KMS-11 (cell line): ENCODE results near the gene RELN.
"Not testable (repeated sequence)": the region's sequence is repeated elsewhere in the genome, so short reads cannot be mapped to it uniquely, and the experiment has no call there.

Experiments used
- H2AFZ ChIP-seq: fragments of 200-600 bp; sonication (generic); 2 replicates; pipeline ENCODE4 v1.6.1; 2016; ENCODE audit warnings: antibody characterized with exemption, mixed run types, low read depth
- H3K27ac ChIP-seq: fragments of 200-600 bp; sonication (generic); 2 replicates; pipeline ENCODE4 v1.6.1; 2016; ENCODE audit warnings: mild to moderate bottlenecking, mixed run types
- H3K27me3 ChIP-seq: fragments of 200-600 bp; sonication (generic); 2 replicates; pipeline ENCODE4 v1.6.1; 2017; ENCODE audit warnings: mild to moderate bottlenecking, low read depth, mixed run types, moderate library complexity; ENCODE audit not compliant: insufficient read depth
- H3K36me3 ChIP-seq: fragments of 200-600 bp; sonication (generic); 2 replicates; pipeline ENCODE4 v1.6.1; 2017; ENCODE audit warnings: mild to moderate bottlenecking, mixed run types; ENCODE audit not compliant: insufficient read depth
- H3K4me1 ChIP-seq: fragments of 200-600 bp; sonication (generic); 2 replicates; pipeline ENCODE4 v1.6.1; 2016; ENCODE audit warnings: mild to moderate bottlenecking, low read depth, mixed run types; ENCODE audit not compliant: poor library complexity, severe bottlenecking
- H3K4me2 ChIP-seq: fragments of 200-600 bp; sonication (generic); 2 replicates; pipeline ENCODE4 v1.7.0; 2016; ENCODE audit warnings: mild to moderate bottlenecking, mixed run types
- H3K4me3 ChIP-seq: fragments of 200-600 bp; sonication (generic); IDR thresholded peaks from 2 replicates; pipeline ENCODE4 v1.6.1; 2017; ENCODE audit warnings: low read depth, low read length, mixed read lengths; ENCODE audit not compliant: insufficient read depth
- H3K79me2 ChIP-seq: fragments of 200-600 bp; sonication (generic); 2 replicates; pipeline ENCODE4 v1.6.1; 2016; ENCODE audit warnings: low read depth, mixed run types; ENCODE audit not compliant: insufficient read depth
- H3K9ac ChIP-seq: fragments of 200-600 bp; sonication (generic); 2 replicates; pipeline ENCODE4 v1.6.1; 2016; ENCODE audit warnings: mild to moderate bottlenecking, mixed run types
- H4K20me1 ChIP-seq: fragments of 200-600 bp; sonication (generic); 2 replicates; pipeline ENCODE4 v1.6.1; 2016; ENCODE audit warnings: mild to moderate bottlenecking, mixed run types; ENCODE audit not compliant: insufficient read depth
- TF ChIP-seq, protein P1 (sequence below): fragments of 200-600 bp; sonication (generic); conservative IDR thresholded peaks from 2 replicates; pipeline ENCODE4 v1.6.1; 2017; ENCODE audit warnings: low read depth, mild to moderate bottlenecking, antibody characterized with exemption, low read length, moderate library complexity, mixed read lengths

Gene RELN

DNA sequence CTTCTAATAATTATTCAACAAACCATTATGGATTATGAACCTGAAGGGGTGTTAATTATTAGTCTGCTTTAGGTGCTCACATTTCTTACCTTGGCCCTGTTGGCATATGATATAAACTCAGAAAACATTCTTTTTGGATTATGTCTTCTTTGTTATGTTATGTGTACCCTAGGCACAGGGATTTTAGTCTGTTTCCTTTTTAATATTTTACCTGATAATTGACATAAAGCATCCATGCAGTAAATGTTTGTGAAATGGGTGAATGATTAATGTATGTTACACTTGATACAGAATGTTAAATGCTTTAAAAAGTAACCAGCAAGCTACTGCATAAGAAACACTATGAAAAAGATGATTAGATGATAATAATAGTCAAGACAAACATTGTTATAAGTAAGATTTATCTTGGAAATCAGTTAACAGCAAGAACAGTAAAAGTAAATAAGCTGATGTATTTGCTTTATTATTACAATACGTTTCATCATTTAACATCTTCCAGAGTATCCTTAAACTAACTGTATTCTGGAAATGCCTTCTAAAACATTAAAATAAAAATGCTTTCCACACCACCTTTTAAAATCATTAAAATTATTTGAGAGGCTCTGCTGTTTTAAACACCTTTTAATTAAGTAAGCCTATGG is 204.7 kb downstream of the RELN start:
- Histone ChIP-seq H3K4me1 (no peaks in the 10 kb centered on the region), H3K4me3 (no peak overlapping the region), H3K27ac (no peak overlapping the region), H3K4me2 (no peak overlapping the region), H3K9ac (no peak overlapping the region), H3K27me3 (no peaks in the 10 kb centered on the region), H3K36me3 (no peaks in the 10 kb centered on the region), H2AFZ (no peak overlapping the region), H3K79me2 (no peaks in the 10 kb centered on the region), H4K20me1 (no peaks in the 10 kb centered on the region)
- TF ChIP-seq, protein P1, sequence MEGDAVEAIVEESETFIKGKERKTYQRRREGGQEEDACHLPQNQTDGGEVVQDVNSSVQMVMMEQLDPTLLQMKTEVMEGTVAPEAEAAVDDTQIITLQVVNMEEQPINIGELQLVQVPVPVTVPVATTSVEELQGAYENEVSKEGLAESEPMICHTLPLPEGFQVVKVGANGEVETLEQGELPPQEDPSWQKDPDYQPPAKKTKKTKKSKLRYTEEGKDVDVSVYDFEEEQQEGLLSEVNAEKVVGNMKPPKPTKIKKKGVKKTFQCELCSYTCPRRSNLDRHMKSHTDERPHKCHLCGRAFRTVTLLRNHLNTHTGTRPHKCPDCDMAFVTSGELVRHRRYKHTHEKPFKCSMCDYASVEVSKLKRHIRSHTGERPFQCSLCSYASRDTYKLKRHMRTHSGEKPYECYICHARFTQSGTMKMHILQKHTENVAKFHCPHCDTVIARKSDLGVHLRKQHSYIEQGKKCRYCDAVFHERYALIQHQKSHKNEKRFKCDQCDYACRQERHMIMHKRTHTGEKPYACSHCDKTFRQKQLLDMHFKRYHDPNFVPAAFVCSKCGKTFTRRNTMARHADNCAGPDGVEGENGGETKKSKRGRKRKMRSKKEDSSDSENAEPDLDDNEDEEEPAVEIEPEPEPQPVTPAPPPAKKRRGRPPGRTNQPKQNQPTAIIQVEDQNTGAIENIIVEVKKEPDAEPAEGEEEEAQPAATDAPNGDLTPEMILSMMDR = no peak

DNA sequence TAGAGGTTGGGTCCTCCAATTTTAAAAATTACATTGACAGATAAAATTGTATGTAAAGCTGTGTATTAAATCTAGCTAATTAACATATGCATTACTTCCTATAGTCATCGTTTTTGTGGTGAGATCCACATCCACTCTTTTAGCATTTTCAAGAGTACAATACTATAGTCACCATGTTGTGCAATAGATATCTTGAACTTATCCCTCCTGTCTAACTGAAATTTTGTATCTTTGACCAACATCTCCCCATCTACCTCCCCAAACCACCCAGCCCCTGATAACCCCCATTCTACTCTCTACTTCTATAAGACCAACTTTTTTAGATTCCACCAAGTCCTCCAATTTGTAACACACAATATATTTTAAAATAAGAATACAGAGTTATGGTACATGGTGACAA is 208.0 kb downstream of the RELN start:
- H4K20me1 ChIP-seq = no peaks in the 10 kb centered on the region
- no peak overlapping the region for H3K4me2 ChIP-seq
- no peaks in the 10 kb centered on the region for H3K36me3 ChIP-seq
- no peaks in the 10 kb centered on the region for H3K79me2 ChIP-seq
- TF ChIP-seq, protein P1 = no peak
- H3K27ac ChIP-seq = no peak overlapping the region
- H2AFZ ChIP-seq = no peak overlapping the region
- H3K27me3 ChIP-seq = no peaks in the 10 kb centered on the region
- no peak overlapping the region for H3K4me3 ChIP-seq
- peaks cover 8% of the 10 kb centered on the region for H3K4me1 ChIP-seq
- no peak overlapping the region for H3K9ac ChIP-seq

DNA sequence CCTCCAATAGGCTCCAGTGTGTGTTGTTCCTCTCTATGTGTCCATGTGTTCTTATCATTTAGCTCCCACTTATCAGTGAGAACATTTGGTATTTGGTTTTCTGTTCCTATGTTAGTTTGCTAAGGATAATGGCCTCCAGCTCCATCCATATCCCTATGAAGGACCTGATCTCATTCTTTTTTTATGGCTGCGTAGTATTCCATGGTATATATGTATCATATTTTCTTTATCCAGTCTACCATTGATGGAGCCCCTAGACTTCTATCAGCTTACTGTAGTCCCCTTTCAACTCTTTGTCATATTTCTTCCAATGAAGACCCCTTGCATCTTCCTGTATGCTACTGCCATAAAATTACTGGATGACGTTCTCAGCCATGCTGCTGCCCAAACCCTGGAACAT is 208.9 kb downstream of the RELN start:
- not testable (repeated sequence) for H3K36me3 ChIP-seq, H2AFZ ChIP-seq, H3K27ac ChIP-seq, H3K9ac ChIP-seq, H3K4me2 ChIP-seq, H3K79me2 ChIP-seq, H4K20me1 ChIP-seq, H3K27me3 ChIP-seq, H3K4me3 ChIP-seq
- peaks cover 16% of the 10 kb centered on the region for H3K4me1 ChIP-seq

GRCh38 chr7:103777440-103777839 is 212.0 kb downstream of the RELN start:
- Histone ChIP-seq H3K36me3 (no peaks in the 10 kb centered on the region), H3K4me2 (no peak overlapping the region), H3K79me2 (no peaks in the 10 kb centered on the region), H3K4me3 (no peak overlapping the region), H2AFZ (no peak overlapping the region), H3K9ac (no peak overlapping the region), H4K20me1 (no peaks in the 10 kb centered on the region), H3K4me1 (peaks cover 45% of the 10 kb centered on the region), H3K27ac (no peak overlapping the region), H3K27me3 (no peaks in the 10 kb centered on the region)
- TF ChIP-seq, protein P1 = no peak

GRCh38 chr7:103773726-103774125 is 215.7 kb downstream of the RELN start:
- no peaks in the 10 kb centered on the region for H3K79me2 ChIP-seq
- no peak overlapping the region for H3K4me3 ChIP-seq
- H3K4me2 ChIP-seq = peak overlapping the region; percentile 93
- H3K27me3 ChIP-seq = no peaks in the 10 kb centered on the region
- H3K9ac ChIP-seq = peak overlapping the region; percentile 19; the same call in 1 of the 2 replicates
- H3K36me3 ChIP-seq = no peaks in the 10 kb centered on the region
- TF ChIP-seq, protein P1 = no peak
- H3K4me1 ChIP-seq = peaks cover 69% of the 10 kb centered on the region
- peak overlapping the region; percentile 74 for H3K27ac ChIP-seq
- H4K20me1 ChIP-seq = no peaks in the 10 kb centered on the region
- peak overlapping the region; percentile 36; the same call in 1 of the 2 replicates for H2AFZ ChIP-seq
